SKM-1 (cell line): Measurements from ENCODE around the gene CTSV.
A peak's percentile ranks its signal among the peaks of the same experiment; 100 is the strongest.
"Not testable (repeated sequence)": the region's sequence is repeated elsewhere in the genome, so short reads cannot be mapped to it uniquely, and the experiment has no call there.

Source experiments
- DNase-seq: peaks from one replicate; lab custom pipeline; 2025; ENCODE audit not compliant: unreplicated experiment; lab: John Stamatoyannopoulos, UW

CTSV gene

DNA sequence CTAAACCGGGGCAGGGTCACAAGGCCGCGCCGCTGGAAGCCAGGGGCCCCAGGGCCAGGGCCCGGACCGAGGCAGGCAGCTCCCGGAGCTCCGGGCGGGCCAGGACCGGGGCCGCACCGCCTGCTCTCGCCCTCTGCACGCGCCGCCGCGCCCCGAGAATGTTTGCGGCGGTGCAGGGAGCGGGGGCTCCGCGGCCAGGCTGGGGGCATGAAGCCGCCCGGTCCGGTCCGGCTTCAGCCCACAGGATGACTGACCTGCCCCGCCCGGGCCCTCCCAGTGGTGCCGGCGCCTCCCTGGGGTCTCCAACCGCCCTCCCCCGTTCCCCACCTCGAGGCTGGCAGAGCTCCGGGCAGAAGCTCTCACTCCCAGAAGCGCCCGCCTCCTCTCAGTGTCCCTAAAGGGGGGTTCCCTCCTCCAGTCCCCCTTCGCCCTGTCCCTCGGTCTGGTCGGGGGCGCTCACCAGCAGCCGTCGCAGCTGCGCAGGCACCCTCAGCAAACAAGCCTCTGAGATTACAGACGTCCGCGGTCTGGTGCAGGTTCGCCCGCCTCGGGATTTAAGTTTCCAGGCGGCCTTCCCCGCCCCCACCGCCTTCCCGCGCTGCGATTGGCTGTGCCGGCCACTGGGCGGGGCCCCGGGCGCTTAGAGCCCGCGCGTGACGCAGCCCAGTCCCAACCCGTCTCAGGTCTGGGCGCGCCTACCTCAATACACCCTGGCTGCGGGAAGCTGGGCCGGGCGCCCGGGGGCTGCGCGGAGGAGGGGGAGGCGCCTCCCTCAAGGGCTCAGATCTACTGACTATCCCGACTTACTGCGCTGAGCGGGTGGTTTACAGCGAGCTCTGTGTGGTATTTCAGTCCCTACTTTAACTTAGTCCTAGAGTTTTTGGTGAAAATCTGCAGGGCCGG lies at the start of gene CTSV:
Gene CTSV (minus strand): TSS at position 532 of the 903 bp plus-strand sequence. CDS start 1,099 bp downstream, outside the sequence.
- peak; percentile 31 for DNase-seq

DNA sequence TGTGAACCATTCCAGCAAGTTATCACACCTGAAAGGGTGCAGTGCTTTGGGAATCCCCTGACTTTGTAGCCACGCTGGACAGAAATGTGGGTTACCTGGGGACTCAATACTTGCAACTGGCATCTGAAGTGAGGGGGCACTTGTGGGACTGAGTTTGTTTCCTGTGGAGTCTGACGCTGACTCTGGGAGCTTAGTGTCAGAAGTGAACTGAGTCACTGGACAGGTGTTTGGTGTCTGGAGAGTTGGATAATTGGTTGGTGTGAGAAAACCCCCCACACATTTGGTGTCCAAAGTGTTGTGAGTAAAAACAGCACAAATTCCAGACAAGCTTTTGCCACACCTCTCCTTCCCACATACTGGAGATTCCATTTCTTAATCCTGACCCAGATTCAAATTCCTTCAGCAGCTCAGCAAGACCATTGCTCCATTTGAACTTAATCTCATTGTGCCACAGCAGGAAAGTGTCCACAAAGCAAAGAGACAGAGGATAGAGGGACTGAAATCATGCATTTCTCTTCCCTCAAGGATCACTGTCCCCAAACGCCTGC lies 48.8 kb upstream of the CTSV start:
- DNase-seq = not testable (repeated sequence)

DNA sequence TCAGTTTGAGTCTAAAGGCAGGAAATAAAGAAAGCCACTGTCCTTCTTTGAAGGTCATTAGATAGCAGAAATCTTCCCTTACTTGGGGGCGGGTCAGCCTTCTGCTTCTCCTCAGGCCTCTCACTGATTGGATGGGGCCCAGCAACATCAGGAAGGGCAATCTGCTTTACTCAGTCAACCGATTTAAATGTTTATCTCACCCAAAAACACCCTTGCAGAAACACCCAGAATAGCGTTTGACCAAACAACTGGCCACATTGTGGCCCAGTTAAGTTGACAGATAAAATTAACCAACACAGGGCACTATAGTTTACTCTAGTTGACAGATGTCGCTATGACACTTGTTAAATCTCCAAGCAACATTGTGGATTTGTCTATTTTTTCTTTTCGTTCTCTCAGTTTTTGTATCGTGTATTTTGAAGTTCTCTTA lies 45.6 kb upstream of the CTSV start:
- DNase-seq = not testable (repeated sequence)

DNA sequence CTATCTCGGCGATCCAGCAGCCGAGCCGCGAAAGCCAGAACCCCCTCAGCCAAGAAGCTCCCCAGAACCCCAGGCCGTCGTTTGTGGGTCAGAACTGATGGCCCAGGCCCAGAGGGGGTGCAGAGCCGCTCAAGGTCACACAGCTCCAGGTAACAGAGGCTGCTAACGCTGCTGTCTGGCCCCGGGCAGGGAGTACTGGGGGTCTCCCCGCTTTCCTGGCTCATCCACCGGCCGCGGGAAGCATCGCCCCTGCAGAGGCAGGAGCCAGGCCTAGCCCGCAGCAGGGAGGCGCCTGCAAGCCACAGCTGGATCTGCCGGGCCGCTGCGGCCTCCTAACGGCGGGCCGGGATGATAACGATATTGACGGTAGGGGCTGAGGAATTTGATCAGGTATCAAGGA lies 39.4 kb upstream of the CTSV start:
- DNase-seq = no peak

DNA sequence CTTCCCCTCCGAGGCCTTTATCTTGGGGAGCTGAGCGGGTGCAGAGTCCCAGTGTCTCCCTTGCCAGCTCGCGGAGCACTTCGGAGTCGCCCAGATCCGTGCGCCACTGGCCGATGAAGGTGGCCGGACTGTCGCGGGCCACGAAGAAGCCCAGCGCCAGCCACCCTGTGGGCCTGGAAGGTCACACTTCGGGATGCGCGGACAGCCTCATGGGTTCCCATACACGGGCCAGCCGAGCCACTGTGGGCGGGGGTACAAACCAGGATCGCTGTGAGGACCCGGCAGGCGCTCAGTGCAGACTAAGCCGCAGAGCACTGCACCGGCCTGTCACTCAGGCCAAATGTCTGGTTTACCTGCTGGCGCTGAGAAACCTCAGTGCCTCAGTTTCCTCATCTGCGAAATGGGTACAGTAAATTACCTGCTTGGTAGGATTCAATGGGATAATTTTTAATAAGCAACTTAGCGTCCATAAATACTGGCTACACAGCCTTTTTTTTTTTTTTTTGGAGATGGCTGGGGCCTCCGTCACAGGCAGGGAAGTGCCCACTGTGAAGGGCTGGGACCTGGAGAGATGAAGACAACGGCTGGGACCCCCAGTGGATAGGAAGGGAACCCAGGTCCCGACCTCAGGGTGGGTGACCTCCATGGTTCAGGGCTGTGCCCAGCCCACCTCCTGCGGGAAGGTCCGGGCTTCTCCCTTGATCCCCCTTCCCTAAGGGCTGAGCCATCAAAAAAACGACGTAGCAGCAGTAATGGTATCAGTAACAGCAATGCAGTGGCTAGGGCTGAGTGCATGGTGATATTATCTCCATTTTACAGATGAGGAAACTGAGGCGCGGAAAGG lies 38.7 kb upstream of the CTSV start:
- no peak for DNase-seq

DNA sequence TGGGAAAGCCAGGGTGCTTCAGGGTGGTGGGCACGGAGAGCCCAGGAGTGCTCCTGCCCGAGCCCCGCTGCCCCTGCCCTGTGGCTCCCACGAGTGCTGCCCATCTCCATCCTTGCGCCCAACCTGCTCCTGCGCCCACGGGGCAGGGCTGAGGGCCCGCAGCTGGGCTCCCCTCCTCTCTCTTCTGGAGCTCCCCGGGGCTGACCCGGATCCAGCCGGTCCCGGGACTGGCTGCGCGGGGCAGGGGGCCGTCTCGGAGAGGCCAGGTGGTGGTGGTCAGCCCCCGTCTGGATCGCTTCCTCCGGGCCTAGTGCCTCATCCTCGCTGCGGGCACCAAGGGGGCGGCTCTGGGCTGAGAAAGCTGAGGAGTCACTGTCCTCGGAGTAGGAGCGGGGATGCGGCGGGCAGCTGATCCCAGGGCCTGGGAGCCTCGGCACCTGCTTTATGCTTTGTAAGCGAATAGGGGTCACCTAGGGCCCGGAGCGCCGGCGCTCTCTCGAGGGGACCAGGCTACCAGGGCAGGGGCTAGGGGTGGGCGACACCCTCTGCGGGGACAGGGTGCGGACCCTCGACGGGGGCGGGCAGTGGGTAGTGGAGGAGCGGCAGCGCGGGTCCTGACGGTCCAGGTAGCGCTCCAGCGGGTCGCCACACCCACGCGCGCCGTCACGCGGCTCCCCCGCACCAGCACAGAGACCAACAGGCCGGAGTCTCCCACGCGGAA lies 37.9 kb upstream of the CTSV start:
- DNase-seq = not testable (repeated sequence)

DNA sequence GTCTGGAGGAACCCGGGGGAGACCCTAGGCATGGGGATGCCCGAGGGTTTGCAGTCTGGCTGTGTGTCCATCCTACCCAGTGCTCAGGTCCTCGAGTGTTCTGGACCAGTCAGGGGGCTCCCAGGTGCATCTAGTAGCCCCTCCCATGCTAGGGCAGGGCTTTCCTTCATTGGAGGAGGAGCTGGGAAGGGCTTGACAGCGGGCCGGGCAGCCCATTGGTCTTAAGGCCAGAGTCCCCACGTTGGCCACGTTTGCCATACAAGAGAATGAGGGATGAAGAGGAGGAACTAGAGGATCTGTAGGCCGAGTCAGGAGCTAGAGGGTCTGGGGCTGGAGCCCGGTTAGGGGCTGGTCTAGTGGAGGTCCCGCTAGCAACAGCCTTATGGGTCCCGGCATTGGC lies 37.3 kb upstream of the CTSV start:
- DNase-seq = no peak

DNA sequence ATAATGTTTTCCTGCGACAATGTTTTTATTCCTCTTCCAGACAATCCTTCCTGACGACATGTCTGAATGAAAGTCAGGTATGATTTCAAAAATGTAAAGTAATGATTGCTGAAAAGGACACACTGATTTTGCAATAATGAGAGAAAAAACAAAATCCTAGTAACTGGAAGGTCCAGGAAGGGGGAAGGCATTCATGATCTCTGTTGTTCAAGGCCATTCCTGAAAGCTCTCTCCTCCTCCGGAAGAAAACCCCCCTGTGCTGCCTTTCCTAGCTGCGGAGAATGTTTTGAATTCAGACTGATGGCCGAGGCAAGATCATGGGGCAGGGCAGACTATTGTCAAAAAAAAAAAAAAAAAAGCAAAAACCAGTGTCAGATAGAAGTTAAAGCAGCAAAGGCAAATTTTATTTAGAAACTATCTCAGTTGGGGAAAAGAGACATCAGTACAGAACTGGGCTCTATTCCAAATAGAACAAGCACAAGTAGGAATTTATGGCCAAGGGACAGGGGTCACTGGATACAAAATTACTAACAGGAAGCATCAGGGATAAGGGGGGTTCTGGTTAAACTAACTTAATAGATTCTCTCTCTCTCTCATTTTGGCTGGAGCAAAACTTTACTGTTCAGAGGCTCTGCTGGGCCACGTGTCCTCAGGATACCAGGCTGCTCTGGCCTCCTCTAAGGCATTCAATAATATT lies 36.5 kb upstream of the CTSV start:
- no peak for DNase-seq

DNA sequence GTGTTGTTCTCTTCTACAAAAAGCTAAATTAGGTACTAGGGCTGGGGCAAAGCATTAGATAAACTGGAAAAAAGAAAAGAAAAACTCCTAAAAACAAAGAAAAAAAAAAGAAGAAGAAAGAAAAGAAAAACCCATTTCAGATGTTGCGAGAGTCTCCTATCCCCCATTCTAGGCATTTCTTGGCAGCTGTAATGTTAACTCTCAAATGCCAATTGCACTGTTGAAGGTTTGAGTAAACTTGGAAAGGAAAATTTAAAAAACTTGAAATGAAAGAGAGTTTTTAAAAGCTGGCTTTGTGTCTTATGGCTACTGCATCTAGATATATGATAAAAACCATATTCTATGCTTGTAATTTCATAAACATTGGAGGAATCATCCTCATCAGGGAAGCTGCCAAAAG lies 34.6 kb upstream of the CTSV start:
- DNase-seq = no peak

DNA sequence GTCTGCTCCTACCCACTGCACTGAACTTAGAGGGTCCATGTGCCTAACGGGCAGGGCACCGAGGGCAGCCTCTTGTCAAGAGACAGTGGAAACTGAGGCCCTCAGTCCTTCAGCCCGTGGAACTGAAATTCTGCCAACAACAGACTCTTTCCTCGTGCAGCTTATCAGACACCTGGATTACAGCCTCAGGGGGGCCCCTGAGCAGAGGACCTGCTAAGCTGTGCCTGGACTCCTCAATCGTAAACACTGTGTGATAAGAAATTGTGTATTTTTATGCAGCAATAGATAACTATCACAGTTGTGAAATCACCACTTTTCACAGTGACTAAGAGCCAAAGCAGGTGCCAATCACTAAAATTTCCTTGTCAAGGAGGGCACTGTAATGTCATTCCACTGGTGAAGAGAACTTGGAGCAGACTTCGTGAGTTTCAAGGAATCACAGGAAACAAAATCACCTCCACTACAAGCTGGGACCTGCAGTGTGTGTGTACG lies 33.4 kb upstream of the CTSV start:
- no peak for DNase-seq

DNA sequence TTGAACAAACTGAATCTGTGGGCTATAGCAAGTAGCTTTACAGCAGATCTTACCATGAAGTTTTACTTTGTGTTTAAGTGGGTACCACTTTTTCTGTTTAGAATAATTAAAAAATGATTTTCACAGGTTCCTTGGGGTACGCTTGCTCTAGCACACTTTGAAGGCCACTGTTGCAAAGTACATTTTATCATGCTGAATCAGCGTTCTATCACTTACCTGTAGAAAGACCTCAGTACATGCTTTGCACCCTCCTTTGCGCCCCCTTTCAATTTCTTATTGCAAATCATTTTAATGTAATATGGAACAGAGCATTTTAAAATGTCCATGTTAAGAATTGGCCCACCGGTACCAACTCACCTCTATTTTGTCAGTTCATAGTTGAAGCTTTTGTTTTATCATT lies 31.4 kb upstream of the CTSV start:
- DNase-seq = not testable (repeated sequence)

DNA sequence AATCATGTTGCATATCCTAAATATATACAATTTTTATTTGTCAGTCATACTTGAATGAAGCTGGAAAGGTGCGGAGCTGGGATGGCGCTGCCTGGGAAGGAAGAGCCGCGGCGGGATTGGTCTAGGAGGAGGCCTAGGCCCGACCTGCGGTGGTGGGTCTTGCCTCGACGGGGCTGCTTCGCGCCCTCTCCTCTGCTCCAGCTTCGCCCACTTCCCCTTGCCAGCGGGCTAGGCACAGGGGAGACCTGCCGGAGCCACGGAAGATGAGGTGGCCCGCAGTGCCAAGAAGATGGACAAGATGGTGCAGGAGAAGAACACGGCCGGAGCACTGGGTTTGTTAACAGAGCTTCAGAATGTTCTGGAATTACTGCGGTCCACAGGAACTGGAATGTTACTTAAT lies 28.5 kb upstream of the CTSV start:
- DNase-seq = no peak

DNA sequence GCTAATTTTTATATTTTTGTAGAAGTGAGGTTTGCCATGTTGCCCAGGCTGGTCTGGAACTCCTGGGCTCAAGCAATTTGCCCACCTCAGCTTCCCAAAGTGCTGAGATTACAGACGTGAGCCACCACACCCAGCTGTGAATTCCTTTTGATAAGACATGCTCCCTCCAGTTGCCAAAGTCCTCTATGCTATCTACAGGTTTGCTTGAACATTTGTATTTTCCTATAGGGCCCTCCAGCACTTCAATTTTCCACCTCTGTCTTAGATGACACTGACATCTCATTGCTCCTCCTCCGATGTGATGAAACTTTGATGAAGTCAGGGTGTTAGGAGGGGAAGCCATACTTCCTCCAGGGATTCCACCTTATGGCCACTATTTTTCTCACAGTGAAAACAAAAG lies 25.2 kb upstream of the CTSV start:
- DNase-seq = no peak

DNA sequence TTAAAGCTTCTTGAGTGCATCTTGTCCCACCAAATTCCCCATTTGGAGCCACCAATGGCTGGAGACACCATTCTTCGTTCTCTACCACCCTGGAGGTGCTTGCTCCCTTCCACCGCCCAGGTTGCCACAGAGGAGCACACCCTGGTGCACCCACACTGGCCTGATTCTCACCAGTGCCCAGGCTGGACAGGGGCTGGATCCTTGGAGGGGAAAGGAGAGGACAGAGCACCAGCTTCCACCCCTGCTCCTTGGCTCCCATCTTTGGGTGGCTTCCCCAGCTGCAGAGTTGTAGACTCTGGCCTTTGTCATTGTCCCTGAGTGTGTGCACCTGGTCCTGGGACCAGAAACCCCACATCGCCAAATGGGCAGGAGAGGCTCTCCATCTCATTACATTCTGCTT lies 21.9 kb upstream of the CTSV start:
- no peak for DNase-seq

DNA sequence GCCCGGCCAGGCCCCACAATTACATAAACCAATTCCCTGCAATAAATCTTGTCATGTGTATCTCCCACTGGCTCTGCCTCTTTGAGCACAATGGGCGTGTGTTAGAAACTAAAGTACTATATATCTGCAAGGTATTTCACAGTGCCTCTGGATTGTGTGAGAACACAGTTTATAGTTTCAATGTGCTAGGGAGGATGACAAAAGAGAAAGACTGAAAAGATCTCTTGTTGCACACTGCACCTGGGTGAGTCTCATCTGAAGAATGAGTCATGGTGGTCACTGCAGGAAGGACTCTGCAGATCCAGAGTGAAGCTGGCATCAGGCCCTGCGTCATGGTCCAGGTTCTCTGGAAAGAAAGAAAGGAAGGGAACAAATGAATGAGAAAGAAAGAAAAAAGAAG lies 20.7 kb upstream of the CTSV start:
- DNase-seq = no peak

DNA sequence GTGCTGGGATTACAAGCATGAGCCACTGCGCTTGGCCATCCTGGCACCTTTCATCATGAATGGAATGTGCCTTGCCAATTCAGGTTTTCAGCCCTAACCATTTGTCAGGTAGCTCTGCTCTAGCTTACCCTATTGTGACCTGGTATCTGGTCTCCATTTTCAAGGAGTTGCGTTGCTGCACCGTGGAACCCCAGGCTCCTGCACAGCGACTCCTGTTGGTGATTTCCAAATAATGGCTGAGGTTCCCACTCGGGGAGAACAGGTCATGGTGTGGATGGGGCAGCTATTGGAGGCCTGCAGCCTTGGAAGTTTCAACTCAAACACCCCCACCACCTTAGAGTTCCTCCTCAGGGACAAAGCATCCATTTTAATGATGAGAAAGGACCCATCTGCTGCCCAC lies 18.7 kb upstream of the CTSV start:
- no peak for DNase-seq

DNA sequence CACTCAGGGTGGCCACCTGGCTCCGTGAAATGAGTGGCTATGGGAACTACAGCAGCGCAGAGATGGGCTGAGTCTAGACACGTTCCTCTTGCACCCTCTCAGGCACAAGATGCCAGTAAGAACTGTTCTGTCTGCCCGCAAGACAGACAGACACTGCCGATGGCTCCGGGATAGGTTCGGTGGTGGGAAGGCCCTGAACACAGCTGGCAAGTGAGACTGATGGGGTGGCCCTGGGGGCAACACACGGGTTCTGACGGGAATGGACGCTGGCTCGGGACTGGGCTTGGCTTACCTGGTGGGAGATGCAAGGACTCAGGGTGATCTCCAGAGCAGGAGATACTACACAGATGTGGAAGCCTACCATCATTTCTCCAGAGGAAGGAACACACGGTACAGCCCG lies 16.9 kb upstream of the CTSV start:
- DNase-seq = not testable (repeated sequence)

DNA sequence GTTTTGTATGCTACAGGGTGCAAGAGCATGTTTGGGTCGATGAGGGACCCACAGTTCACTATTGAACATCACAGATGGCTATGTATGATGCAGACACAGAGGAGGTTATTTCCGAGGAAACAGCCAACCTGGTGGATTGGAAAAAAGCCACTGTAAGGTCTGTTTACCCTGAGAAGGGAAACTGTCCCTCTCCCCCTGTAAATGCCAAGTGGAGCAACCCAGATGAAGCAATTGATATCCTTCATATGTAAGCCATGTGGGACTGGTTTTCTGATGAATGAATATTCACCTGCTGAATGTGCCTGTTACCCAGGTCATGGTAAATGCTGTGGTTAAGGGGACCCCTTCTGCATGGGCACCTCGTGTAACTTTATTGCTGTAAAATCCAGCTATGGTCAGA lies 14.8 kb upstream of the CTSV start:
- DNase-seq = no peak

DNA sequence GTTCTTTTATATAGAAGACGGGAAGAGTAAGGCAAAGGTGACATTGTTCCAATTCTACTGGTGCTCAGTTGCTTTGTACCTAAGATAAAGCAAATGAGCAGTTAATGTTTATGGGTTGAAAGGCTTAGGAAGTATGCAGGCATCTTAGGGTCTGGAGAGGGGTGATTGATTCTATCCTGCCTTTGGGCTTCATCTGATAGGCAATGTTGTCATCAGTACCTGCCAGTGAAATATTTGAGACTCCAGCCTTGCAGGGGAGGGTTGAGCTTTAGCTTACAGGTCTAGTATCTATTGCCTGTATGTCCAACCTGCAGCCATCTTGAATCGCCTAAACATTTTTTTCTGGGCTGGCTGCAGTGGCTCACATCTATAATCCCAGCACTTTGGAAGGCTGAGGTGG lies 13.8 kb upstream of the CTSV start:
- DNase-seq = no peak

DNA sequence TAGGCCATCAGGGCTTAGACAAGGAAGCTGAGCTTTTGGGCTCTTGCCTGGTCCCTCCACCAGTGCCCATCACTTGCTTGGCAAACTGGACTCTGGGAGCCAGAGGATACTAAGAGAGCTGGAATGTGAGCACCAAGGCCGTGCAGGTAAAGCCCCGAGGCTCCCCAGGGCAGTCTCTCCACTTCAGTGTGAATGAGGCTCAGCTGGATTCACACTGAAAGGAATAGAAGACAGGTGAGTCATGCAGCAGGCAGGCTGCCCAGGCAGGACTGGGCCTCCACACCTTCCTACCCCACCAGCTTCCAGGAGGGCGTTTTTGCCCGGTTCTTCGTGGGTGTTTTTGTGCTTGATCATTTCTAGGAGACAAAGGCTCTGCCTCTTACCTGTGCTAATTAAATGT lies 7.3 kb upstream of the CTSV start:
- no peak for DNase-seq
